GM11168 (cell line): Measurements from ENCODE around the gene KCNH6.

Experiments
- in situ Hi-C: fragments of 300-500 bp; cut with MboI; formaldehyde crosslinking; loops from one replicate; pipeline ENCODE4 v1.12.0; 2022; ENCODE audit warnings: low sequenced_read_pairs; ENCODE audit not compliant: unreplicated experiment

Gene KCNH6

DNA sequence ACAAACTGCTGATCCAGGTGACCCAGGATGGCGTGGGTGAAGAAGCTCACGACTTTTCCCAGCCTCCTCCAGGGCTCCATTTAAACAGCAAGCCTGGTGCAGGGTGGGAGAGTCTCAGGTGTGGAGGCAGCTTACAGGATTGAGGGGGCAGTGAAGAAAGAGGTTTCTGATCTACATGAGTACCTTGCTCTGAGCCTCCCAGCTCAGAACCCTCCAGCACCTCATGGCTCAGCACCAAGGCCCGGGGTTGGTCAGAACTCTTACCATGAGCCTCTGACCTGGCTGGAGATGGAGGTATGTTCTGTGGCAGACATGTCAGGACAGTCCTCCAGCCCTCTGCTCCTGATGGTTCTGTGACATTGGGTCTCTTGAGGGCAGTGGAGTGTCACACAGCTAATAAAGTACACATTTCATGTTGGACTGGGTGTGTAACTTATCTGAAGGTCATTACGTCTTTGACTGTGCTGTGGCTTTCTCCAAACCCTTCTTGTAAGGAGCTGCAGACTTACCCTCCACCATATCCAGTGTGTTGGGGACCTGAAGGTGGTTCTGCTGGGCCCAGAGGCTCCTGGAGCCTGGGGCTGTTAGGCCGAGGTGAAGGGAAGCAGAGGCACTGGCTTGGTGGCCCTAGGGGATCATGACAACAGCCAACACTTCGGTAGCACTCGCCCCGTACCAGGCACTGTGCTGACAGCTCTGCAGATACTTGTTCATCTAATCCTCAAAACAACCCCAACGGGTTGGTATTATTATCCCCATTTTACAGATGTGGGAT is 23.3 kb downstream of the KCNH6 start:
- in situ Hi-C loops, result no loop called here

DNA sequence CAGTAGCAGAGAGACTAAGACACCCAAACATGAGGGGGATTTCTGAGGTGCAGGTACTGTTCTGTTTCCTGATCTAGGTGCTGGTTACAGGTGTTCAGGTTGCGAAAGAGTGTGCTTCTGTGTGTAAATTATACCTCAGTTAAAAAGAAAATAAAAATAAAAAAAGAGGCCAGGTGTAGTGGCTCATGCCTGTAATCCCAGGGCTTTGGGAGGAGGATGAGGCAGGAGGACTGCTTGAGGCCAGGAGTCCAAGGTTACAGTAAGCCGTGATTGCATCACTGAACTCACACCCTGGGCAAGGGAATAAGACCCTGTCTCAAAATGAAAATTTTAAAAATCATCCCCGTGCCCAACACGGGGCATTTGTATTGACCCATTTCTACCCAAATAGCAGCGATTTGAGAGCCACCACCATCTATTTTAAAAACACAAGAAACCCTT is 23.9 kb downstream of the KCNH6 start:
- in situ Hi-C loops, result no loop called here

DNA sequence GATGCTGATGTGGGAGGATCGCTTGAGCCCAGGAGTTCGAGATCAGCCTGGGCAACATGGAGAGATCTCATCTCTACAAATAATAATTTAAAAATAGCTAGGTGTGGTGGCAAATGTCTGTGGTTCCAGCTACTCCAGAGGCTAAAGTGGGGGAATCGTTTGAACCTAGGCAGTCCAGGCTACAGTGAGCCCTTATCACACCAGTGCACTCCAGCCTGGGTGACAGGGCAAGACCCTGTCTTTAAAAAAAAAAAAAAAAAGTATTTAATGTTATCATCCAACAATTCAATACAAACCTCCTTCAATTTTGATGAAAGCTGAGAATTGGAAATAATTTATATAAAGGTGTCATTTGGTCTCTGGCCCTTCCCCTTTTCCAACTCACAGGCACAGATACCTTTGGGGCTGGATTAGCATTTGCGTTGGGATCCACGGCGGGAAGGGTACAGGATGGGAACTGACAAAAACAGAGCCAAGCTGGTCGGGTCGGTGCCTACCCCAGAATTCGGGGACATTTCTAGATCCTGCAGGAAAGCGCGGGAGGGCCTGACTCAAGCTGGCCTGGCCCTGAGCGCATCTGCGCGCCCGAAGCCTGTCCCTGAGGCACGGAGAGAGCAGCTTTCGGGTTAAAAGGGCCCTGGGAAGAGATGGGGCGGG is 26.3 kb downstream of the KCNH6 start:
- in situ Hi-C loops, result no loop called here

DNA sequence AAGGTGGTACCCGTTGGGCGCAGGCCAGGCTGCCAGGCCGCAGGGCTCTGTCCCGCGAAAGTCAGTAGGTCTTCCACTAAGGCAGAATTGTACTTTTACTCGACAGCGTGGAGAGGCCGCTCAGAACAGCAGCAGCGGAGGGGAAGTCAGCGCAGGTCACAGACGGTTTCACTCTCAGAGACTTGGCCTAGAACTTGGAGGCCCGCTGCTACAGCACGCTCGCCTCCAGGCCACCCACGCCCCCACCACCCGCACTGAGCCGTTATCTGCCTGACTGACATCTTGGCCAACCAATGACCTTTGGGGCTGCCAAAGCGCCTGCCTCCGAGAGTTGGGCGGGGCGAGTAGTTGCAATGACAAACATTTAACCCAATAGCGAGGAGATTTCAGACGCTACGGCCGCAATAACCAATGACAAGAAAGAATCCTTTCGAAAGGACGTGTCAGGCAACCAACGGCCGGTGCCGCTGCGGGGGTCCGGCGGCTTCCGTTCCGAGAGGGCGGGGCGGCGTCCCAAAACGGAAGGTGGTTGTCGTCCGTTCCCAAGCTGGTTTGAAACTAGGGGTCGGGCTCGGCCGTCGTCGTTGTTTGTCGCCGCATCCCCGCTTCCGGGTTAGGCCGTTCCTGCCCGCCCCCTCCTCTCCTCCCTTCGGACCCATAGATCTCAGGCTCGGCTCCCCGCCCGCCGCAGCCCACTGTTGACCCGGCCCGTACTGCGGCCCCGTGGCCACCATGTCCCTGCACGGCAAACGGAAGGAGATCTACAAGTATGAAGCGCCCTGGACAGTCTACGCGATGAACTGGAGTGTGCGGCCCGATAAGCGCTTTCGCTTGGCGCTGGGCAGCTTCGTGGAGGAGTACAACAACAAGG is 27.0 kb downstream of the KCNH6 start, which contains the start of gene DCAF7:
DCAF7 (plus strand) TSS at position 532 of the 871 bp plus-strand sequence; CDS start at position 733, 201 bp downstream.
- in situ Hi-C loops, result no loop called here

DNA sequence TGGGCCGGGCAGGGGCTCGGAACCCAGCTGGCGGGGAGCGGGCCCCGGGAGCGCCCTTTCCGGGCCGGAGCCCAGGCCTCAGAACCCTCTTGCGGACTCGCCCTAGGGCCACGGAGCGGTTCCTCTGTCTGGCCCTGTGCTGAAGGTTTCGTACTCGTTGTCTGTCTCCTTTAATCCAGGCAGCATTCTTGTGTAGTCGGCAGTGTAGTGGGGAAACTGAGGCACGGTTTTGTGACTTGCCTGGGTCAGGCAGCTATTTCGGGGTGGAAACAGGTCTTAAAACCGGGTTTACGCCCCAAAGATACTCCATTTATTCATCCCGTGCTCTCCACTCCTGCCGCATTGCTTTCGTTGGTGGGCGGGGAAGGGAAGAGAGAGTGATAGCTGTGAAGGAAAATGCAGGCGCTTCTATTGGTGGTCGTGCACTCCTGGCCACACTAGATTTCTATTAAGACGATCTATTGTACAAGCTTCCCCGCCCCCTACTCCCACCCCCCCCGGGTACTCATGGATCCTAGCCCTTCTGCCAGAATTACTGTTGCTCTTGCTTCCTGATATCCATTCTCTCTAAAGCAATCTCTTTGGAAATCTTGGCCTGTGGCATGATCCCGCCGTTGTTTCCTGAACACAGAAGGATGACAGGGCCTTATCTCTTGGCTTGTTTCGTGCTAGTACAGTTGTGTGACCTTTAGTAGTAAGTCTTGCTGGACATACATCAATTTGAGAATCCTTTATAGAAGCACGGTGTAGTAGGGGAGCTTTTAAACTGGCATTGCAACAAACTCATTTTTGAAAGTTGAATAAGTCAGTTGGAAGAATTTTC is 27.9 kb downstream of the KCNH6 start:
- in situ Hi-C loops, result no loop called here

DNA sequence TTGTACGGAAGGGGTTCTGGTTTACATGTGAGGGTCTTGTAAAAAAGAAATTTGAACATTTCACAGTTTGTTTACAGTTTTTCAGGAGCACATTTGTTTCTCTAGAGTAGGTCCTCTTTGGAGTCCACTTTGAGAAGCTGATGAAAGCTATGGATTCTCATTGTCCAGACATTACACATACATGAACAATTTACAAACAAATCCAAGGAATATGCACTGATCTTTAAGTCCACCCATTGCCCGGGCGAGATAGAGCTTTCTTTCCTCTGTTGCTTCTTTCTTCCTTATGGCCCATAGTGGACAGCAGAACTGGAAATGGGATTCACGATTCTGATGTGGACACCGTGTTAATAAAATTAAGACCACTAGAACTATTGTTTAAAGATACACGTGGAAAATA is 29.1 kb downstream of the KCNH6 start:
- in situ Hi-C loops, result no loop called here

DNA sequence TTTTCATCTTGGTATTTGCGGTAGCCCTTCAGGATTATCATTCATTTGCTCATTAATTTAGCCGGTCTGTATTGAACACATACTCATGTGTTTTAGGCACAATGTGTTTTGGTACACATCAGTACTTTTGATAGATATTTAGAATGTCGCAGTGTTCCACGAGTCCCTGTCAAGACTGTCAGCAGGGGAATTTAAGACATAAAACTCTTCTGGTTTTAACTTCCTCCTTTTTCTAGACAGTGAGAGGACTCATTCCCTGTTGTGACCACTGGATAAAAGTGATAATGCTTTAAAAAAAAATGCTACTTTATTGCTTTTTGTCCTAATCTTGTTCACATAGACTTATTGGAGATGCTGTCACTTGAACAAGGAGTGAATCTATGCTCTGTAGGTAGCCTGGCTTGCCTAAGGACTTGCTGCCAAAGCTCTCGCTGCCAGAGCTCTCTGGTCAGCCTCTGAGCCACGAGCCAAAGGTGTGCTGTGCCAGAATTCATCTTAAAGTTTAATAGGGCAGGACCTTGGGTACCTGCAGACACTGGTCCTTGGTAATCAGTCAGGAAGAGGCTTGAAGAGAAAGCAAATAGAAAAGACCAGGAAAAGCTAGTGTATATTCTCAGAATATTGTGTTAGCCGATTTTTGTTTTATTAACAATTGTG is 32.5 kb downstream of the KCNH6 start:
- in situ Hi-C loops, result no loop called here

DNA sequence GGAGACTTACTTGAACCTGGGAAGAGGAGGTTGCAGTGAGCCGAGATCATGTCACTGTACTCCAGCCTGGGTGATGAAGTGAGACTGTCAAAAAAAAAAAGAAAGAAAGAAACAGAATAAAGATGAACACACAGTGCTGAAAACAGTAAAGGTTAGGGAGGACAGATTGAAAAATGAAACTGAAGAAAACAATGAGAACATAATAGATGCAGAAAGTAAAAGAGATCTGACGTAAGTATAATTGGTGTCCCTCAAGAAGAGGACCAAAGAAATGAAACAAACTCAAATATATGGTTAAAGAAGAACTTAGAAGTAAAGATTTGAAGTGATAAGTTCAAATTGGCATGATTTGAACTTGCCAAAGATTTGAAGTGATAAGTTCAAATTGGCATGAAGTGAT is 34.3 kb downstream of the KCNH6 start:
- in situ Hi-C loops, result no loop called here

DNA sequence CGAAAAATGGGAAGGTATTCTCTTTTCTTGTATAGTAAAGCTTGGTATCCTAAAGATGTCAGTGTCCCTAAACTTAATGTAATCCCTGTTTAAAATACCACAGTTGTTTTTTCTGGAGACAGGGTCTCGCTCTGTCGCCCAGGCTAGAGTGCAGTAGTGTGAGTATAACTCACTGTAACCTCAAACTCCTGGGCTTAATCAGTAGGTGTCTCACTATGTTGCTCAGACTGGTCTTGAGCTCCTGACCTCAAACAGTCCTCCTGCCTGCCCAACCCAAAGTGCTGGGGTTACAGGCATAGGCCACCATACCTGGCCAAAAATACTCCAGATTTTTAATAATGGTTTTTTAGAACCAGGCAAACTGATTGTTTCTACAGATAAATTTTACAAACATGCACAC is 35.3 kb downstream of the KCNH6 start:
- in situ Hi-C loops, result no loop called here

DNA sequence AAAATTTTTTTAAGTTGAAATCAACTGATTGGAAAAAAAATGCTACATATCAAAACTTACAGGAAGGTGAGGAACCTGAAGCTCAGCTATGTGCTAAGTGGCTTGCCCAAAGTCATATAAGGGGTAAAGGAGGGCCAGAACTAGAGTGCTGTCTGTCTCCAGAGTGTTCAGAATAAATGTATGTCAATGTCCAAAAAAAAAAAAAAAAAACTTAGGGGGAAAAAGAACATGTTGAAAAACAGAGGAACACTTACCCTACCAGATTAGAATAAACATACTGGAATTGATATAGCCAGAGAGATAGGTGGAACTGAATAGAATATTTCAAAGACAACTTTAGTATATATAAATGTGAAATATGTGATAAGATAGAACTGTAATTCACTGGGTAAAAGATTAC is 38.7 kb downstream of the KCNH6 start:
- in situ Hi-C loops, result no loop called here

DNA sequence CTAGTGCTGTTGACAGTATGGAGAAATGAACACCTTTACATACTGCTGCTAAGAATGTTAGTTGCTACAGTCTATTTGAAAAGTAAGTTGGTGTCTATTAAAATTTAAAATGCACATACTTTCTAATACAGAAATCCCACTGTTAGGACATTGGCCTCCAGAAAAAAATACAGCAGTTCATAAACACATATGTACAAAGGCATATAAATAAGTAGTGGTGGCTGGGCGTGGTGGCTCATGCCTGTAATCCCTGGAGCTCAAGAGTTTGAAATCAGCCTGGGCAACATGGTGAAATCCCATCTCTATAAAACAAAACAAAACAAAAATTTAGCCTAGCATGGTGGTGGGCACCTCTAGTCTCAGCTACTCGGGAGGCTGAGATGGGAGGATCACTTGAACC is 40.2 kb downstream of the KCNH6 start:
- in situ Hi-C loops, result no loop called here

DNA sequence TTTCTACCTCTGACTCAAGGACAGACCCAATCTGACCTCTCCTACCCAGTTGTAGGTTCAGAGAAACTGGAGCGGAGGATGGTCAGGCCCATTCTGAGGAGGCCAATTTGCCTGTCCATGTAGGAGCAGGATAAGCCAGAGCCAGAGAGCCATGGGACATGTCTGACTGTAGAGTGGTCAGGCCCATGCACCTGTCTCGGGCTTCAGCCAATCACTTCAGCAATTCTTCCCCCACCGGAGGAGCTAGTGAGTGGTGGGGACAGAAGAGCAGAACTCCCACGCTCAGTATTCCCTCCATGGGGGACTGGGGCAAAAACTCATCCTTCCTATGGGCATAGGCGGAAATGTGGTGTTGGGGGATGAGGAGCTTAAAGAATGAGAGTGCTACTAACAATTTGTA is 41.4 kb downstream of the KCNH6 start:
- in situ Hi-C loops, result no loop called here

DNA sequence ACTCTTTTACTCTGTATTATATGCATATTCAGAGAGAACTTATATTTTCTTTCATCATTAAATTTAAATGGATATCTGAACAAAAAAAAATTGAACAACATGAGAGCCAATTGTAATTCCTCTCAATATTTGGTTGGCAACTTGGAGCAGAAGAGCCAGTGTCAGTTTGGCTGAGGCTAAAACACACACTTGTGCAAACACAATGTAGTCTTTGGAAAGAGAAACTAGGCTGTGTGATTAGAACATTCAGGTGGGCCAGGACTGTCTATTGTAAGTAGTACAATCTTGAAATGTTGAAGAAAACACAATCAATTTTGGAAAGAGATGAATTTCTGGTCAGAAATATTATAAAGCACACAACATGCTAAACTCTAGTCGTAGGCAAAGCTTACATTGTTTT is 44.1 kb downstream of the KCNH6 start:
- in situ Hi-C loops, result no loop called here

DNA sequence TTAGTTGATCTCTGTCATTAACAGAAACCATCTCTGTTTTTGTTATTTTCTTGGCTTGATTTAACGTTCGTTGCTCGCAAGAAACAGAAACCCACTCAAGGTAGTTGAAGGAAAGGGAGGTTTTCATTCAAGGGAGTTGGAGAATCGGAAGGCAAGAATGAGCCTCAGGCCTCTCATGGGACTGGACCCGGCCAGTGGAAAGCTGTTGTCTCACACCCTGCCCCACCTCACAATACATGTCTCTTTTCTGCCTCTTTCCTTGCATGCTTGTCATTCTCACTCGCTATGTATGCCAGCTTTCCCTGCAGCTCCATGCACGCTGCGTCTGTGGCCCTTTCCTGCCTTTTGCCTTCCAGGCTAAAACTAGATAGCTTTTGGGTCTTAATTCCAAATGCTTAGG is 45.4 kb downstream of the KCNH6 start:
- in situ Hi-C loops, result no loop called here

DNA sequence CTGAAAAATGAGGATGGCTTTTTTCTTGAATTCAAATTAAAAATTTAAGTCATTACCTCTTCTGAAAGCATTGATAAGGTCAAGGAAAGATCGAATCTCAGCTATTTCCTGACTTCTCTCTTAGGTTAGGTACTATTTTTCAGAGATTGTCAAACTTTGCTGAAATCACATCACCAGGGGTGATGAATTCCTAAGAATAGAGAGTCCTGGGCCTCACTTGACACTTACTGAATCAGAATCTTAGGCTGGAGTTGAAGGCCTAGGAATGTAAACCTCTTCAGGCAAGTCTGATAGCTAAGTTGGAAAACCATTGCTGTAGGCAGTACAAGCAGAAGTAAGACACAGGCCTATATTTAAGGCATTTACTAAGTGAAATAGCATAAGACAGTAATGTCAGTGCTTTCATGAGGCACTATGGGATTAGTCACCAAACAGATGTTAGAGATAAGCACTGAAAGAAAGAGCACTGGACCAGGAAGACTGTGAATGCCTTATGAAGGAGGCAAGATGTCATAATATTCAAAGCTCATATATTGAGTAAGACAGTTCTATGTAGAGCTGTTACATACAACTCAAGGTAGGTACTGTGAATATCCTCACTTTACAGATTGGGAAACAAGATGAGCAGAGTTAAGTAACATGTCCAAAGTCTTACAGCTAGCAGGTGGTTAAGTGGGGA is 48.6 kb downstream of the KCNH6 start:
- in situ Hi-C loops, result no loop called here

DNA sequence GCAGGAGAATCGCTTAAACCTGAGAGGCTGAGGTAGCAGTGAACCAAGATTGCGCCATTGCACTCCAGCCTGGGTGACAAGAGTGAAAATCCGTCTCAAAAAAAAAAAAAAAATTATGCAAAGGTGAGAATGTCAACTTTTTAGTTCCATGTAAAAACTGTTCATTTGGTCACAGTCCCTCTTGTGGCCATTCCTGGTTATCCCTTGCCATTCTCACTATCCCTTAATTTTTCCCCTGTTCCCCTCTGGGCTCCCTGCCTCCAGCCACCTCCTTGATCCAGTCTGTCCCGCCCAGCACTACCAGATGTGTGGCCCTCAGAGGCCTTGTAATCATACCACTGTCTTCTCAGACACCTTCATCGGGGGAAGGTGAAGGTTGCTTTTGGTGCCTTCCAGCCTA is 50.5 kb downstream of the KCNH6 start:
- in situ Hi-C loops, result no loop called here

DNA sequence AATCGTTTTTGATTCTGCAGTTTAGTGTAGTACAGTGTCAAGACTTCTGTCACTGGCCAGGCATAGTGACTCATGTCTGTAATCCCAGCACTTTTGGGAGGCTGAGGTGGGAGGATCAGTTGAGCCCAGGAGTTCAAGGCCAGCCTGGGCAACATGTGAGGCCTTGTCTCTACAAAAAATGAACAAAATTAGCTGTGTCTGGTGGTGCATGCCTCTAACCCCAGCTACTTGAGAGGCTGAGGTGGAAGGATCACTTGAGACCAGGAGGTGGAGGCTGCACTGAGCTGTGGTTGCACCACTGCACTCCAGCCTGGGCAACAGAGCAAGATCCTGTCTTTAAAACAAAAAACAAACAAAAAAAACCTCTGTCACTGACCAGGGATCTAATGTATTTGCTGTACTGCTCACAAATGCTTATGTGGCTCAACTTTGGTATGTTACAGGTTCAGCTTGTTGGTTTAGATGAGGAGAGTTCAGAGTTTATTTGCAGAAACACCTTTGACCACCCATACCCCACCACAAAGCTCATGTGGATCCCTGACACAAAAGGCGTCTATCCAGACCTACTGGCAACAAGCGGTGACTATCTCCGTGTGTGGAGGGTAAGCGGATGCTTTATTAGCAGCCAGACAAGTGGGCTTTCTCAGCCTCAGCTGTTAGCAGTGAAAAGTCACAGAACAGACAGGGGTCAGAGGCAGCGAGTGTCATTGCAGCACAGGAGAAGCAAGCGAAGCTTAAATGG is 55.0 kb downstream of the KCNH6 start:
- in situ Hi-C loops, result no loop called here

DNA sequence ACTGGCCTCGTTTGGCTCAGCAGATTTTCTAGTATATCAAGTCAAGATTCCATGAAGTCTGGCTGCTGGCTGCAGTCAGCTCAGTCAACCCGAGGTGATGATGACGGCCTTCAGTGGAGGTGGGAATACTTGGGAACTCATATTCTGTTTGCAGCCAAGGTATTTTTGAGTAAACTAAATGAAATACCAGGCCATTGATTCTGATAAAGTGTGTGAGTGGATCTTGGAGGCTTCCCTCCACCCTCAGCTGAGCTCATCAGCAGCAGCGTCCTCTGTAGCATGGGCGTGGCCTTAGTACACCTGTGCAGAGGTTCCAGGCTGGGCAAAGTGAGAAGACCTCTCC is 55.6 kb downstream of the KCNH6 start:
- in situ Hi-C loops, result no loop called here
